HepG2 (cell line): ENCODE data around the gene CEP78.

Source experiments
- POLR2AphosphoS5 ChIP-seq: IDR thresholded peaks from 2 replicates; pipeline ENCODE4 v1.6.1; 2012; ENCODE audit warnings: low read depth, low read length
- TRIM24 ChIP-seq: sonication (generic); formaldehyde crosslinking; IDR thresholded peaks from 2 replicates; pipeline ENCODE4 v1.8.0; 2022; ENCODE audit warnings: mild to moderate bottlenecking, missing genetic modification reagents
- TF ChIP-seq, protein P1 (sequence below): IDR thresholded peaks from 2 replicates; pipeline ENCODE4 v1.6.1; 2016
- TF ChIP-seq, protein P2 (sequence below): sonication (generic); formaldehyde crosslinking; IDR thresholded peaks from 2 replicates; pipeline ENCODE4 v1.8.0; 2022; ENCODE audit warnings: missing genetic modification reagents, mild to moderate bottlenecking, moderate library complexity, borderline replicate concordance
- TF ChIP-seq, protein P3 (sequence below): sonication (generic); formaldehyde crosslinking; IDR thresholded peaks from 2 replicates; pipeline ENCODE4 v1.5.0; 2020; ENCODE audit warnings: mild to moderate bottlenecking, missing genetic modification reagents

DNA sequence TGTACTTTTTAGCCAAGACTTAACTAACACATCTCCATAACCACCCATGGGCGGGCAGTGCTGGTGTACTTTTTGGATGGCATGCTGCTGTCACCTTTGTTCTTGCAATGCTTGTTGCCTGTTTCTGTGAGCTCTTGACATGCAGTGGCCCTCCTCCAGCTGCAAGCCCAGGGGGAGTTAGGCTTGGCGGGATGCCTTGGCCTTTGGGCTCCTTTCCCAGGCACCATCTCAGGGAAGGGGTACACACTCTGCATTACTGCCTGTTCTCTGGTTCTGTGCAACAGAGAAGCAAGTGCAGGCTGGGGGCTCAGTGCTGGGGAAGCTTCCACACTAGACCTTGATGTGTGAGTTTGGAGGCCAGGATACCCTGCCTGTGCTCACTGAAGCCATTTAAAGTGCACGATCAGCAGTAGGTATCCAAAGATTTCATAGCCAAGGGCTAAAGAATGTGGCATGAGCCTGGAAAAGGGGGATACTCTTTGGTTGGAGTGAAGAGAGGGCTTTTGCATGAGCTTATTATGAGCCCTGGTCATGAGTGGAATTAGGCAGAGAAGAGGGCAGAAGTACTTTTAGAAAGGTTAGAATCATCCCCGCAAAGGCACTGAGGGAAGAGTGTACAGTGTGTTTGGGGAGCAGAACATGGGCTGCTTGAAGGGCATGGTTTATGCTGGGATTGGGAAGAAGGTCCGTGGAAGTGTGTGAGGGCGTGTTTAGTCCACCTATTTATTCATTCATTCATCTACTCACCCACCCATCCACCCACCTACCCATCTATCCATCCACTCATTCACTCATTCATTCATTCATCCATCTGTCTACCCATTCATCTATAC is 83.5 kb downstream of the CEP78 start:
- TF ChIP-seq TRIM24 (CRISPR knock-in tag): no peak
- TF ChIP-seq, protein P1, sequence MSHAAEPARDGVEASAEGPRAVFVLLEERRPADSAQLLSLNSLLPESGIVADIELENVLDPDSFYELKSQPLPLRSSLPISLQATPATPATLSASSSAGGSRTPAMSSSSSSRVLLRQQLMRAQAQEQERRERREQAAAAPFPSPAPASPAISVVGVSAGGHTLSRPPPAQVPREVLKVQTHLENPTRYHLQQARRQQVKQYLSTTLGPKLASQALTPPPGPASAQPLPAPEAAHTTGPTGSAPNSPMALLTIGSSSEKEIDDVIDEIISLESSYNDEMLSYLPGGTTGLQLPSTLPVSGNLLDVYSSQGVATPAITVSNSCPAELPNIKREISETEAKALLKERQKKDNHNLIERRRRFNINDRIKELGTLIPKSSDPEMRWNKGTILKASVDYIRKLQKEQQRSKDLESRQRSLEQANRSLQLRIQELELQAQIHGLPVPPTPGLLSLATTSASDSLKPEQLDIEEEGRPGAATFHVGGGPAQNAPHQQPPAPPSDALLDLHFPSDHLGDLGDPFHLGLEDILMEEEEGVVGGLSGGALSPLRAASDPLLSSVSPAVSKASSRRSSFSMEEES: no peak
- TF ChIP-seq, protein P2, sequence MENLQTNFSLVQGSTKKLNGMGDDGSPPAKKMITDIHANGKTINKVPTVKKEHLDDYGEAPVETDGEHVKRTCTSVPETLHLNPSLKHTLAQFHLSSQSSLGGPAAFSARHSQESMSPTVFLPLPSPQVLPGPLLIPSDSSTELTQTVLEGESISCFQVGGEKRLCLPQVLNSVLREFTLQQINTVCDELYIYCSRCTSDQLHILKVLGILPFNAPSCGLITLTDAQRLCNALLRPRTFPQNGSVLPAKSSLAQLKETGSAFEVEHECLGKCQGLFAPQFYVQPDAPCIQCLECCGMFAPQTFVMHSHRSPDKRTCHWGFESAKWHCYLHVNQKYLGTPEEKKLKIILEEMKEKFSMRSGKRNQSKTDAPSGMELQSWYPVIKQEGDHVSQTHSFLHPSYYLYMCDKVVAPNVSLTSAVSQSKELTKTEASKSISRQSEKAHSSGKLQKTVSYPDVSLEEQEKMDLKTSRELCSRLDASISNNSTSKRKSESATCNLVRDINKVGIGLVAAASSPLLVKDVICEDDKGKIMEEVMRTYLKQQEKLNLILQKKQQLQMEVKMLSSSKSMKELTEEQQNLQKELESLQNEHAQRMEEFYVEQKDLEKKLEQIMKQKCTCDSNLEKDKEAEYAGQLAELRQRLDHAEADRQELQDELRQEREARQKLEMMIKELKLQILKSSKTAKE (CRISPR knock-in tag): no peak
- TF ChIP-seq POLR2AphosphoS5: no peak
- TF ChIP-seq, protein P3, sequence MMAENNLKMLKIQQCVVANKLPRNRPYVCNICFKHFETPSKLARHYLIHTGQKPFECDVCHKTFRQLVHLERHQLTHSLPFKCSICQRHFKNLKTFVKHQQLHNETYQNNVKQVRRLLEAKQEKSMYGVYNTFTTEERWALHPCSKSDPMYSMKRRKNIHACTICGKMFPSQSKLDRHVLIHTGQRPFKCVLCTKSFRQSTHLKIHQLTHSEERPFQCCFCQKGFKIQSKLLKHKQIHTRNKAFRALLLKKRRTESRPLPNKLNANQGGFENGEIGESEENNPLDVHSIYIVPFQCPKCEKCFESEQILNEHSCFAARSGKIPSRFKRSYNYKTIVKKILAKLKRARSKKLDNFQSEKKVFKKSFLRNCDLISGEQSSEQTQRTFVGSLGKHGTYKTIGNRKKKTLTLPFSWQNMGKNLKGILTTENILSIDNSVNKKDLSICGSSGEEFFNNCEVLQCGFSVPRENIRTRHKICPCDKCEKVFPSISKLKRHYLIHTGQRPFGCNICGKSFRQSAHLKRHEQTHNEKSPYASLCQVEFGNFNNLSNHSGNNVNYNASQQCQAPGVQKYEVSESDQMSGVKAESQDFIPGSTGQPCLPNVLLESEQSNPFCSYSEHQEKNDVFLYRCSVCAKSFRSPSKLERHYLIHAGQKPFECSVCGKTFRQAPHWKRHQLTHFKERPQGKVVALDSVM: no peak
